H1 (cell line): ENCODE data around the gene DKK2. TPM values are rescaled to one million over a fixed set of nuclear protein-coding genes. Genes with fewer than 3 reads are reported as not detected.

Experiments used
- CTCF ChIA-PET: fragments of 300-600 bp; sonication (Branson Sonifier 250); formaldehyde crosslinking; loops from one replicate; lab custom pipeline; 2021; ENCODE audit not compliant: partially characterized antibody; lab: Charles Lee
- POLR2A ChIA-PET: fragments of 300-600 bp; sonication (Branson Sonifier 250); formaldehyde crosslinking; loops from one replicate; lab custom pipeline; 2021; ENCODE audit warnings: inconsistent platforms; ENCODE audit not compliant: partially characterized antibody; lab: Charles Lee
- DNase-seq, 2 experiments: peaks; one replicate each; pipeline versions ENCODE4 v3.0.0 to v3.0.0-alpha.2; 2010 to 2022; ENCODE audit warnings: low spot score in 2 of 2, low read depth in 1 of 2, mixed read lengths in 1 of 2
- FAIRE-seq: peaks from 2 replicates; lab custom pipeline; 2011; peaks lifted over from hg19 to GRCh38; lab: Jason Lieb, UNC
- H2AFZ ChIP-seq: 2 replicates; pipeline ENCODE4 v1.8.1; 2012; ENCODE audit warnings: low read length, inconsistent platforms
- H2AK5ac ChIP-seq: 2 replicates; pipeline ENCODE4 v1.6.1; 2013; ENCODE audit warnings: low read depth, low read length
- H2BK120ac ChIP-seq: replicated peaks from 2 replicates; pipeline ENCODE3; 2013; ENCODE audit warnings: low read depth, low read length, inconsistent platforms
- H2BK12ac ChIP-seq: 2 replicates; pipeline ENCODE4 v1.6.1; 2013; ENCODE audit warnings: low read depth, low read length
- H2BK15ac ChIP-seq: 2 replicates; pipeline ENCODE4 v1.6.1; 2013; ENCODE audit warnings: low read length
- H2BK20ac ChIP-seq: 2 replicates; pipeline ENCODE4 v1.6.1; 2013; ENCODE audit warnings: low read length
- H2BK5ac ChIP-seq: 2 replicates; pipeline ENCODE4 v1.6.1; 2013; ENCODE audit warnings: low read depth, low read length
- H3K14ac ChIP-seq: 2 replicates; pipeline ENCODE4 v1.6.1; 2013; ENCODE audit warnings: inconsistent platforms; ENCODE audit not compliant: insufficient read length
- H3K18ac ChIP-seq: 2 replicates; pipeline ENCODE4 v1.6.1; 2013; ENCODE audit warnings: low read length; ENCODE audit errors: extremely low read depth
- H3K23ac ChIP-seq: 2 replicates; pipeline ENCODE4 v1.6.1; 2013; ENCODE audit warnings: inconsistent platforms; ENCODE audit not compliant: insufficient read length
- H3K23me2 ChIP-seq: 2 replicates; pipeline ENCODE4 v1.6.1; 2013; ENCODE audit warnings: low read depth, low read length
- H3K27ac ChIP-seq: 2 replicates; pipeline ENCODE4 v1.6.1; 2011; ENCODE audit warnings: low read depth, low read length, inconsistent platforms
- H3K27me3 ChIP-seq, 4 experiments: replicated peaks in 1 of 4; 1 replicate in 1 of 4; 2 replicates in 3 of 4; pipeline versions ENCODE4 v1.6.1 to v1.8.1; 2011 to 2013; ENCODE audit warnings: low read length in 3 of 4, mild to moderate bottlenecking in 3 of 4, inconsistent platforms in 2 of 4, mixed read lengths in 2 of 4, moderate library complexity in 1 of 4; ENCODE audit not compliant: control insufficient read depth in 3 of 4, insufficient read depth in 3 of 4; ENCODE audit errors: extremely low read depth in 1 of 4
- H3K36me3 ChIP-seq, 4 experiments: 2 replicates each; pipeline versions ENCODE4 v1.6.1 to v1.8.1; 2011 to 2013; ENCODE audit warnings: mild to moderate bottlenecking in 4 of 4, low read length in 3 of 4, moderate library complexity in 2 of 4, control low read depth in 1 of 4, inconsistent platforms in 1 of 4; ENCODE audit not compliant: insufficient read depth in 4 of 4, control insufficient read depth in 2 of 4
- H3K4ac ChIP-seq: replicated peaks from 2 replicates; pipeline ENCODE3; 2013; ENCODE audit warnings: low read length, low read depth, mixed read lengths, inconsistent platforms; ENCODE audit not compliant: insufficient read length
- H3K4me1 ChIP-seq, 4 experiments: replicated peaks in 1 of 4; 1 replicate in 1 of 4; 2 replicates in 3 of 4; pipeline versions ENCODE4 v1.6.1 to v1.8.1; 2011 to 2013; ENCODE audit warnings: low read length in 3 of 4, inconsistent platforms in 2 of 4, mixed read lengths in 1 of 4; ENCODE audit not compliant: insufficient read depth in 4 of 4, control insufficient read depth in 3 of 4
- H3K4me2 ChIP-seq, 2 experiments: 2 replicates each; pipeline versions ENCODE4 v1.6.1 to v1.8.1; 2011 to 2013; ENCODE audit warnings: low read depth in 2 of 2, low read length in 2 of 2, control low read depth in 1 of 2, inconsistent platforms in 1 of 2, mild to moderate bottlenecking in 1 of 2; ENCODE audit not compliant: insufficient read depth in 1 of 2
- H3K4me3 ChIP-seq, 4 experiments: fragments of 200-600, 300-600 bp in 1 of 4; sonication (generic), shearing (Covaris generic), sonication (Bioruptor Twin) in 1 of 4; 2 replicates each; pipeline versions ENCODE4 v1.5.1 to v1.8.1; 2011 to 2016; ENCODE audit warnings: low read length in 4 of 4, low read depth in 3 of 4, control low read depth in 2 of 4, inconsistent platforms in 2 of 4, mild to moderate bottlenecking in 2 of 4, mixed read lengths in 1 of 4, moderate library complexity in 1 of 4; ENCODE audit not compliant: insufficient read depth in 2 of 4; ENCODE audit errors: extremely low read depth in 1 of 4
- H3K56ac ChIP-seq: replicated peaks from 2 replicates; pipeline ENCODE3; 2013; ENCODE audit warnings: low read depth, mild to moderate bottlenecking, mixed read lengths, low read length, inconsistent platforms; ENCODE audit not compliant: insufficient read length
- H3K79me1 ChIP-seq: 2 replicates; pipeline ENCODE4 v1.6.1; 2013; ENCODE audit warnings: low read depth, low read length, control low read depth
- H3K79me2 ChIP-seq, 2 experiments: 2 replicates each; pipeline versions ENCODE4 v1.6.1 to v1.8.1; 2012 to 2013; ENCODE audit warnings: low read length in 2 of 2, mild to moderate bottlenecking in 2 of 2, inconsistent platforms in 1 of 2; ENCODE audit not compliant: insufficient read depth in 2 of 2, control insufficient read depth in 1 of 2
- H3K9ac ChIP-seq, 4 experiments: replicated peaks in 1 of 4; 1 replicate in 1 of 4; 2 replicates in 3 of 4; pipeline versions ENCODE4 v1.6.1 to v1.8.1; 2011 to 2013; ENCODE audit warnings: low read depth in 3 of 4, low read length in 3 of 4, control low read depth in 2 of 4, mild to moderate bottlenecking in 2 of 4, moderate library complexity in 2 of 4, inconsistent platforms in 1 of 4; ENCODE audit errors: extremely low read depth in 1 of 4
- H3K9me3 ChIP-seq, 2 experiments: 2 replicates each; pipeline versions ENCODE4 v1.6.1 to v1.8.1; 2012 to 2013; ENCODE audit warnings: mild to moderate bottlenecking in 2 of 2, moderate library complexity in 2 of 2, control low read depth in 1 of 2, inconsistent platforms in 1 of 2, low read depth in 1 of 2, low read length in 1 of 2, mixed read lengths in 1 of 2; ENCODE audit not compliant: insufficient read depth in 2 of 2
- H4K20me1 ChIP-seq, 2 experiments: replicated peaks in 1 of 2; 2 replicates each; pipeline versions ENCODE3 to v1.8.1; 2011 to 2013; ENCODE audit warnings: inconsistent platforms in 2 of 2, low read length in 2 of 2, mild to moderate bottlenecking in 1 of 2; ENCODE audit not compliant: insufficient read depth in 2 of 2, control insufficient read depth in 1 of 2
- H4K5ac ChIP-seq: 2 replicates; pipeline ENCODE4 v1.6.1; 2013; ENCODE audit warnings: low read length, low read depth, mixed read lengths, inconsistent platforms; ENCODE audit not compliant: insufficient read length
- H4K8ac ChIP-seq: 2 replicates; pipeline ENCODE4 v1.8.0; 2013; ENCODE audit warnings: mild to moderate bottlenecking, moderate library complexity, low read length, inconsistent platforms; ENCODE audit not compliant: insufficient read depth; ENCODE audit errors: extremely low read depth
- H4K91ac ChIP-seq: replicated peaks from 2 replicates; pipeline ENCODE3; 2013; ENCODE audit warnings: low read length, mixed read lengths, inconsistent platforms; ENCODE audit not compliant: insufficient read length
- BCL11A ChIP-seq, 2 experiments: IDR thresholded peaks; one replicate each; pipeline ENCODE4 v1.6.1; 2011; ENCODE audit warnings: low read depth in 2 of 2, low read length in 2 of 2, mild to moderate bottlenecking in 2 of 2
- CREB1 ChIP-seq: IDR thresholded peaks from 2 replicates; pipeline ENCODE4 v1.6.1; 2012; ENCODE audit warnings: inconsistent platforms
- CTCF ChIP-seq, 3 experiments: IDR thresholded peaks; 1 replicate in 2 of 3; 2 replicates in 1 of 3; pipeline versions ENCODE4 v1.5.1 to v1.6.1; 2011; ENCODE audit warnings: low read length in 3 of 3, mild to moderate bottlenecking in 3 of 3, inconsistent platforms in 2 of 3, low read depth in 1 of 3, moderate library complexity in 1 of 3; ENCODE audit not compliant: insufficient read depth in 1 of 3; ENCODE audit errors: control extremely low read depth in 1 of 3
- GTF2F1 ChIP-seq: IDR thresholded peaks from 2 replicates; pipeline ENCODE4 v1.6.1; 2012; ENCODE audit warnings: low read depth, low read length, improper control_type of control experiment, borderline replicate concordance
- RAD21 ChIP-seq, 2 experiments: IDR thresholded peaks in 1 of 2; conservative IDR thresholded peaks in 1 of 2; 2 replicates each; pipeline ENCODE4 v1.6.1; 2011; ENCODE audit warnings: low read depth in 2 of 2, low read length in 2 of 2, improper control_type of control experiment in 1 of 2, inconsistent platforms in 1 of 2, mild to moderate bottlenecking in 1 of 2, moderate library complexity in 1 of 2
- RXRA ChIP-seq: IDR thresholded peaks from 2 replicates; pipeline ENCODE4 v1.6.1; 2011; ENCODE audit warnings: low read depth, mild to moderate bottlenecking, low read length, moderate library complexity; ENCODE audit not compliant: insufficient read depth
- WGBS, 2 experiments: shearing (Covaris generic) in 1 of 2; methylation state at CpG; one replicate each; pipeline versions ENCODE4 v1.1.6 to v1.1.7; 2013 to 2015; ENCODE audit warnings: low lambda C conversion rate in 2 of 2, mixed read lengths in 2 of 2, inconsistent platforms in 1 of 2, low coverage in 1 of 2, missing lambda C conversion rate in 1 of 2; ENCODE audit not compliant: insufficient replicate concordance in 2 of 2, insufficient coverage in 1 of 2, insufficient read length in 1 of 2; ENCODE audit errors: extremely low coverage in 1 of 2, missing lambda C conversion rate in 1 of 2; 5-methylcytosine and 5-hydroxymethylcytosine counted together
- polyA plus RNA-seq, 7 experiments: library from polyadenylated mRNA; depleted of rRNA in 3 of 7; stranded (reverse) in 5 of 7; unstranded in 2 of 7; fragments of >200 nt in 5 of 7; fragments of 200-250 nt in 2 of 7; gene quantifications; 1 replicate in 5 of 7; 2 replicates in 1 of 7; 4 replicates in 1 of 7; pipeline versions ENCODE4 v1.2.1 to v1.2.3, GENCODE V29; 2011 to 2013; ENCODE audit warnings: missing spikeins in 2 of 7, mixed read lengths in 2 of 7
- total RNA-seq: library from RNA; stranded (reverse); fragmentation: NEBNext Ultra II Directional; extraction: Animal tissue kit (Norgen Biotek cat#: 25700); gene quantifications from 2 replicates; pipeline ENCODE4 v1.2.1, GENCODE V29; 2021

The DKK2 gene
- total and polyA plus RNA-seq, 2 of the 8 experiments (the other 6 are each of a cell fraction or from before 2014, with no cell fraction given) = 0.09 to 0.13 TPM

- H3K79me1 ChIP-seq = no peaks in the 10 kb centered on the region
- no peaks in the 10 kb centered on the region for H3K4me1 ChIP-seq
- H3K4ac ChIP-seq = no peak overlapping the region
- no peak overlapping the region for H4K8ac ChIP-seq
- H4K91ac ChIP-seq = no peak overlapping the region
- no peak overlapping the region for H2AK5ac ChIP-seq
- H2BK15ac ChIP-seq = no peak overlapping the region
- no peak overlapping the region for H2BK20ac ChIP-seq
- no peak overlapping the region for H2BK120ac ChIP-seq
- no peaks in the 10 kb centered on the region for H3K36me3 ChIP-seq
- ChIA-PET CTCF (interaction anchor here (0.6 to 3.4 kb wide), 20 partner anchors 9 to 468 kb away, joined by 3 to 24 read pairs (median 4); partner anchors contain the start of gene DKK2), POLR2A (no interaction called here)
- FAIRE-seq = peak; percentile 7
- no peak overlapping the region for H4K5ac ChIP-seq
- no peak overlapping the region for H3K14ac ChIP-seq
- H3K23ac ChIP-seq = no peak overlapping the region
- H2BK5ac ChIP-seq = no peak overlapping the region
- DNase-seq = no peak
- H3K56ac ChIP-seq = no peak overlapping the region
- H2BK12ac ChIP-seq = no peak overlapping the region
- no peak overlapping the region for H3K9ac ChIP-seq
- no peaks in the 10 kb centered on the region for H3K23me2 ChIP-seq
- TF ChIP-seq CREB1 = no peak
- TF ChIP-seq BCL11A (IDR thresholded peaks at IDR 0.05; ENCODE audit: low read depth in 2 of 2, low read length in 2 of 2) = no peak
- peak; percentile 42 to 54 for TF ChIP-seq RAD21 (IDR thresholded peaks at IDR 0.05 in 1 of 2, conservative IDR thresholded peaks at IDR 0.05 in 1 of 2; ENCODE audit: low read depth in 2 of 2, low read length in 2 of 2)
- peak in 2 of 3 experiments; percentile 50 to 64; a peak in 3 of 4 replicates for TF ChIP-seq CTCF (IDR thresholded peaks at IDR 0.05; ENCODE audit: control extremely low read depth in 1 of 3, insufficient read depth in 1 of 3, low read depth in 1 of 3, low read length in 3 of 3)
- TF ChIP-seq RXRA = no peak
- no peak for TF ChIP-seq GTF2F1
- H3K79me2 ChIP-seq = no peaks in the 10 kb centered on the region
- no peak overlapping the region for H3K18ac ChIP-seq
- H3K4me2 ChIP-seq = no peak overlapping the region
- no peaks in the 10 kb centered on the region for H3K27me3 ChIP-seq
- no peak overlapping the region for H2AFZ ChIP-seq
- peaks cover 0 to 9% of the 10 kb centered on the region in 2 experiments; a peak in 1 of 4 replicates for H3K9me3 ChIP-seq
- no peak overlapping the region for H3K27ac ChIP-seq
- no peaks in the 10 kb centered on the region for H4K20me1 ChIP-seq
- 63% methylated on average over 3 of the region's 3 CpGs; no CpG with 5 or more reads in 1 of the 2 experiments for WGBS, 2 experiments
- H3K4me3 ChIP-seq = no peak overlapping the region
Measured at GRCh38 chr4:107050525-107051135, 14.5 kb upstream of the DKK2 start.
